K562 (cell line): Measurements from ENCODE around the gene ULK3. TPM values are rescaled to one million over a fixed set of nuclear protein-coding genes. Genes with fewer than 3 reads are reported as not detected.

Experiments used
- FOSL1 ChIP-seq: fragments of 200-800 bp; sonication (Bioruptor generic); conservative IDR thresholded peaks from 2 replicates; pipeline ENCODE4 v1.6.1; 2016; ENCODE audit warnings: missing genetic modification characterization, missing compliant biosample characterization
- HNRNPLL ChIP-seq: fragments of 200-400 bp; formaldehyde crosslinking; IDR thresholded peaks from 2 replicates; pipeline ENCODE4 v1.6.1; 2017; ENCODE audit warnings: low read length, low read depth, mild to moderate bottlenecking; ENCODE audit not compliant: poor library complexity, severe bottlenecking
- HOXB6 ChIP-seq: fragments of 250-450 bp; sonication (Bioruptor Pico); IDR thresholded peaks from 2 replicates; pipeline ENCODE4 v1.5.1; 2022; ENCODE audit warnings: mild to moderate bottlenecking, borderline replicate concordance
- KAT7 ChIP-seq: sonication (generic); formaldehyde crosslinking; IDR thresholded peaks from 2 replicates; pipeline ENCODE4 v1.8.0; 2022; ENCODE audit warnings: missing genetic modification reagents, mild to moderate bottlenecking, borderline replicate concordance
- KDM1A ChIP-seq, 2 experiments: fragments of 450-650 bp; IDR thresholded peaks; 2 replicates each; pipeline ENCODE4 v1.6.1; 2016; ENCODE audit warnings: mild to moderate bottlenecking in 2 of 2
- MECOM ChIP-seq: fragments of 250-450 bp; sonication (Bioruptor Pico); IDR thresholded peaks from 2 replicates; pipeline ENCODE4 v1.8.0; 2022; ENCODE audit warnings: inconsistent platforms
- MEF2A ChIP-seq: IDR thresholded peaks from 2 replicates; pipeline ENCODE4 v1.6.1; 2011; ENCODE audit warnings: low read depth, mild to moderate bottlenecking, low read length, moderate library complexity; ENCODE audit not compliant: control insufficient read depth
- NCOR1 ChIP-seq: fragments of 450-650 bp; IDR thresholded peaks from 2 replicates; pipeline ENCODE4 v1.6.1; 2016; ENCODE audit warnings: mild to moderate bottlenecking, moderate library complexity
- STAT5B ChIP-seq: fragments of 250-450 bp; sonication (Bioruptor Pico); IDR thresholded peaks from 2 replicates; pipeline ENCODE4 v1.8.0; 2021; ENCODE audit warnings: mild to moderate bottlenecking, inconsistent platforms
- ZEB2 ChIP-seq: fragments of 450-650 bp; IDR thresholded peaks from 2 replicates; pipeline ENCODE4 v1.6.1; 2016
- ZKSCAN1 ChIP-seq: fragments of 150-350 bp; IDR thresholded peaks from 2 replicates; pipeline ENCODE4 v1.6.1; 2016; ENCODE audit warnings: low read depth, low read length
- ZNF316 ChIP-seq: fragments of 450-650 bp; IDR thresholded peaks from 2 replicates; pipeline ENCODE4 v1.6.1; 2016
- polyA plus RNA-seq, 8 experiments: library from polyadenylated mRNA; depleted of rRNA in 4 of 8; stranded (reverse) in 5 of 8; unstranded in 3 of 8; fragments of >200 nt; fragmentation: Nextera tagmentation in 2 of 8; fragmentation: Illumina TruSeq in 1 of 8; extraction: Ambion mirVana in 2 of 8; extraction: Trizol in 1 of 8; gene quantifications; 2 replicates each; pipeline versions ENCODE4 v1.2.1 to v1.2.3, GENCODE V29; 2011 to 2014; ENCODE audit warnings: inconsistent platforms in 1 of 8, missing spikeins in 1 of 8
- total RNA-seq, 7 experiments: library from RNA; depleted of rRNA in 6 of 7; stranded (reverse); fragments of >200 nt in 6 of 7; fragmentation: Illumina TruSeq in 2 of 7; extraction: Trizol in 2 of 7; gene quantifications; 2 replicates each; pipeline versions ENCODE4 v1.2.1 to v1.2.3, GENCODE V29; 2011 to 2021; ENCODE audit warnings: low replicate concordance in 1 of 7
- TF ChIP-seq, protein P1 (sequence below): fragments of 450-650 bp; formaldehyde crosslinking; IDR thresholded peaks from 2 replicates; pipeline ENCODE4 v1.4.0; 2020; ENCODE audit warnings: mild to moderate bottlenecking, moderate library complexity
- TF ChIP-seq, protein P2 (sequence below), 2 experiments: IDR thresholded peaks; 2 replicates each; pipeline ENCODE4 v1.6.1; 2011; ENCODE audit warnings: borderline replicate concordance in 1 of 2, control low read depth in 1 of 2, low read depth in 1 of 2, low read length in 1 of 2, mild to moderate bottlenecking in 1 of 2, mixed read lengths in 1 of 2, moderate library complexity in 1 of 2; ENCODE audit not compliant: insufficient read depth in 1 of 2, insufficient read length in 1 of 2, poor library complexity in 1 of 2, severe bottlenecking in 1 of 2; ENCODE audit errors: extremely low read depth in 1 of 2
- TF ChIP-seq, protein P3 (sequence below): fragments of 200-400 bp; formaldehyde crosslinking; IDR thresholded peaks from 2 replicates; pipeline ENCODE4 v1.6.1; 2017; ENCODE audit warnings: mild to moderate bottlenecking, low read depth, low read length, moderate library complexity
- TF ChIP-seq, protein P4 (sequence below): fragments of 200-800 bp; sonication (Bioruptor generic); IDR thresholded peaks from 2 replicates; pipeline ENCODE4 v1.6.1; 2017; ENCODE audit warnings: missing genetic modification characterization, missing compliant biosample characterization
- TF ChIP-seq, protein P5 (sequence below): fragments of 150-350 bp; IDR thresholded peaks from 2 replicates; pipeline ENCODE4 v1.6.1; 2014; ENCODE audit warnings: low read depth, mild to moderate bottlenecking, low read length, borderline replicate concordance

Gene ULK3
- total and polyA plus RNA-seq, 9 of the 15 experiments (the other 6 are each of a cell fraction or from before 2014, with no cell fraction given): 0.68 to 68.0 (median 34.9) TPM

DNA sequence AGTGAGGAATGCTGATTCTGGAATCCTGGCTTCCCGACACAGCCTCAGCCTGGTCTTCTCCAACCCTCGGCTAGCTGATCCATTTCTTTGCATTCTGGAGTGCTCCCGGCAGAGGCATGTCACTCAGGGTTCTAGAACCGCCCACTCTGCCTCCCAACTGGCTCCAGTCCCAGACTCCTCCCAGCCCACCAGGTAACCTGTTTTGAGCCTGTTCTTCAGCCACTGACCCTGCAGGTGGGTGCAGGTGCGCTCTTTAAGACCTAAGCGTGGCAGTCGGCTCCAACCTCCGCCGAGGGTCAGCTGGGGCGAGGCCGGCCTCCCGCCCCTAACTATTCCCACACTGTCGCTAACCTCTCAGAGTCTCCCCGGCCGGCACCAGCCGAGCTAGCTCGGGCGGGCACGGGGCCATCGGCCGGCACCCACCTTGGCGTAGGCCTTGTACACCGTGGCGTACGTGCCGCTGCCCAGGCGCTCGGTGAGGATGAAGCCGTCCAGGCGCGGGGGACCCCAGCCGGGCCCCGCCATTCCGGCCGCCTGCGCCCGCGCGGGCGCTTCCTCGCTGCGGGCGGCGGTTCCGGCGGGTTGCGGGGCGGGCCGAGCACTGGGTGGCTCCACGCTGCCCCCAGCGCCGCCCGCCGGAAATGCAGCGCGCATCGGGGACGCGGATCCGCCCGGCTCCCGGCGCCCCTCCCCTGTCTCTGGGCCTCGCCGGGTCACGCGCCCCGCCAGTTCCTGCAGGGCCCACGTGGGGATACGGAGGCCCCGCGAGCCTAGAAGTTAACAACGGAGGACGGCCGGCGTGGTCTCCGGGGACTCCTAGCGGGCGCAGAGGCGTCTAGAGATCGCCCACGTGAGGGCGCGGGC, at the start of gene ULK3 (continued):
- TF ChIP-seq NCOR1 (no peak), HNRNPLL (peak; percentile 50), KDM1A (IDR thresholded peaks at IDR 0.05) (no peak), FOSL1 (no peak), HOXB6 (no peak), STAT5B (CRISPR knock-in tag) (no peak), ZNF316 (no peak), MECOM (CRISPR knock-in tag) (no peak), KAT7 (CRISPR knock-in tag) (peak; percentile 65; the same call in 1 of the 2 replicates), ZEB2 (peak; percentile 79), ZKSCAN1 (no peak), MEF2A (no peak)
- TF ChIP-seq, protein P1, sequence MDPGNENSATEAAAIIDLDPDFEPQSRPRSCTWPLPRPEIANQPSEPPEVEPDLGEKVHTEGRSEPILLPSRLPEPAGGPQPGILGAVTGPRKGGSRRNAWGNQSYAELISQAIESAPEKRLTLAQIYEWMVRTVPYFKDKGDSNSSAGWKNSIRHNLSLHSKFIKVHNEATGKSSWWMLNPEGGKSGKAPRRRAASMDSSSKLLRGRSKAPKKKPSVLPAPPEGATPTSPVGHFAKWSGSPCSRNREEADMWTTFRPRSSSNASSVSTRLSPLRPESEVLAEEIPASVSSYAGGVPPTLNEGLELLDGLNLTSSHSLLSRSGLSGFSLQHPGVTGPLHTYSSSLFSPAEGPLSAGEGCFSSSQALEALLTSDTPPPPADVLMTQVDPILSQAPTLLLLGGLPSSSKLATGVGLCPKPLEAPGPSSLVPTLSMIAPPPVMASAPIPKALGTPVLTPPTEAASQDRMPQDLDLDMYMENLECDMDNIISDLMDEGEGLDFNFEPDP (CRISPR knock-in tag): no peak
- TF ChIP-seq, protein P2, sequence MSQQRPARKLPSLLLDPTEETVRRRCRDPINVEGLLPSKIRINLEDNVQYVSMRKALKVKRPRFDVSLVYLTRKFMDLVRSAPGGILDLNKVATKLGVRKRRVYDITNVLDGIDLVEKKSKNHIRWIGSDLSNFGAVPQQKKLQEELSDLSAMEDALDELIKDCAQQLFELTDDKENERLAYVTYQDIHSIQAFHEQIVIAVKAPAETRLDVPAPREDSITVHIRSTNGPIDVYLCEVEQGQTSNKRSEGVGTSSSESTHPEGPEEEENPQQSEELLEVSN (IDR thresholded peaks at IDR 0.05; ENCODE audit: borderline replicate concordance in 1 of 2, extremely low read depth in 1 of 2, insufficient read depth in 1 of 2, insufficient read length in 1 of 2, low read depth in 1 of 2, low read length in 1 of 2, poor library complexity in 1 of 2, severe bottlenecking in 1 of 2): peak; percentile 70 to 87
- TF ChIP-seq, protein P3, sequence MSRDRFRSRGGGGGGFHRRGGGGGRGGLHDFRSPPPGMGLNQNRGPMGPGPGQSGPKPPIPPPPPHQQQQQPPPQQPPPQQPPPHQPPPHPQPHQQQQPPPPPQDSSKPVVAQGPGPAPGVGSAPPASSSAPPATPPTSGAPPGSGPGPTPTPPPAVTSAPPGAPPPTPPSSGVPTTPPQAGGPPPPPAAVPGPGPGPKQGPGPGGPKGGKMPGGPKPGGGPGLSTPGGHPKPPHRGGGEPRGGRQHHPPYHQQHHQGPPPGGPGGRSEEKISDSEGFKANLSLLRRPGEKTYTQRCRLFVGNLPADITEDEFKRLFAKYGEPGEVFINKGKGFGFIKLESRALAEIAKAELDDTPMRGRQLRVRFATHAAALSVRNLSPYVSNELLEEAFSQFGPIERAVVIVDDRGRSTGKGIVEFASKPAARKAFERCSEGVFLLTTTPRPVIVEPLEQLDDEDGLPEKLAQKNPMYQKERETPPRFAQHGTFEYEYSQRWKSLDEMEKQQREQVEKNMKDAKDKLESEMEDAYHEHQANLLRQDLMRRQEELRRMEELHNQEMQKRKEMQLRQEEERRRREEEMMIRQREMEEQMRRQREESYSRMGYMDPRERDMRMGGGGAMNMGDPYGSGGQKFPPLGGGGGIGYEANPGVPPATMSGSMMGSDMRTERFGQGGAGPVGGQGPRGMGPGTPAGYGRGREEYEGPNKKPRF: no peak
- TF ChIP-seq, protein P4, sequence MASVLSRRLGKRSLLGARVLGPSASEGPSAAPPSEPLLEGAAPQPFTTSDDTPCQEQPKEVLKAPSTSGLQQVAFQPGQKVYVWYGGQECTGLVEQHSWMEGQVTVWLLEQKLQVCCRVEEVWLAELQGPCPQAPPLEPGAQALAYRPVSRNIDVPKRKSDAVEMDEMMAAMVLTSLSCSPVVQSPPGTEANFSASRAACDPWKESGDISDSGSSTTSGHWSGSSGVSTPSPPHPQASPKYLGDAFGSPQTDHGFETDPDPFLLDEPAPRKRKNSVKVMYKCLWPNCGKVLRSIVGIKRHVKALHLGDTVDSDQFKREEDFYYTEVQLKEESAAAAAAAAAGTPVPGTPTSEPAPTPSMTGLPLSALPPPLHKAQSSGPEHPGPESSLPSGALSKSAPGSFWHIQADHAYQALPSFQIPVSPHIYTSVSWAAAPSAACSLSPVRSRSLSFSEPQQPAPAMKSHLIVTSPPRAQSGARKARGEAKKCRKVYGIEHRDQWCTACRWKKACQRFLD: peak; percentile 89
- TF ChIP-seq, protein P5, sequence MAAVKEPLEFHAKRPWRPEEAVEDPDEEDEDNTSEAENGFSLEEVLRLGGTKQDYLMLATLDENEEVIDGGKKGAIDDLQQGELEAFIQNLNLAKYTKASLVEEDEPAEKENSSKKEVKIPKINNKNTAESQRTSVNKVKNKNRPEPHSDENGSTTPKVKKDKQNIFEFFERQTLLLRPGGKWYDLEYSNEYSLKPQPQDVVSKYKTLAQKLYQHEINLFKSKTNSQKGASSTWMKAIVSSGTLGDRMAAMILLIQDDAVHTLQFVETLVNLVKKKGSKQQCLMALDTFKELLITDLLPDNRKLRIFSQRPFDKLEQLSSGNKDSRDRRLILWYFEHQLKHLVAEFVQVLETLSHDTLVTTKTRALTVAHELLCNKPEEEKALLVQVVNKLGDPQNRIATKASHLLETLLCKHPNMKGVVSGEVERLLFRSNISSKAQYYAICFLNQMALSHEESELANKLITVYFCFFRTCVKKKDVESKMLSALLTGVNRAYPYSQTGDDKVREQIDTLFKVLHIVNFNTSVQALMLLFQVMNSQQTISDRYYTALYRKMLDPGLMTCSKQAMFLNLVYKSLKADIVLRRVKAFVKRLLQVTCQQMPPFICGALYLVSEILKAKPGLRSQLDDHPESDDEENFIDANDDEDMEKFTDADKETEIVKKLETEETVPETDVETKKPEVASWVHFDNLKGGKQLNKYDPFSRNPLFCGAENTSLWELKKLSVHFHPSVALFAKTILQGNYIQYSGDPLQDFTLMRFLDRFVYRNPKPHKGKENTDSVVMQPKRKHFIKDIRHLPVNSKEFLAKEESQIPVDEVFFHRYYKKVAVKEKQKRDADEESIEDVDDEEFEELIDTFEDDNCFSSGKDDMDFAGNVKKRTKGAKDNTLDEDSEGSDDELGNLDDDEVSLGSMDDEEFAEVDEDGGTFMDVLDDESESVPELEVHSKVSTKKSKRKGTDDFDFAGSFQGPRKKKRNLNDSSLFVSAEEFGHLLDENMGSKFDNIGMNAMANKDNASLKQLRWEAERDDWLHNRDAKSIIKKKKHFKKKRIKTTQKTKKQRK: no peak
